NCI-H460 (cell line): ENCODE data around the gene FOXA3. TPM values are rescaled to one million over a fixed set of nuclear protein-coding genes. Genes with fewer than 3 reads are reported as not detected.

ENCODE experiments used
- DNase-seq: peaks from one replicate; pipeline ENCODE4 v3.0.0-alpha.2; 2016; ENCODE audit warnings: low read depth; ENCODE audit errors: extremely low read depth
- total RNA-seq: library from RNA; depleted of rRNA; stranded (reverse); fragments of >200 nt; shearing (Covaris generic); gene quantifications from 2 replicates; pipeline ENCODE4 v1.2.3, GENCODE V29; 2014; rRNA removed

The FOXA3 gene
- total RNA-seq, 1 experiment from 2014 or later = not detected

DNA sequence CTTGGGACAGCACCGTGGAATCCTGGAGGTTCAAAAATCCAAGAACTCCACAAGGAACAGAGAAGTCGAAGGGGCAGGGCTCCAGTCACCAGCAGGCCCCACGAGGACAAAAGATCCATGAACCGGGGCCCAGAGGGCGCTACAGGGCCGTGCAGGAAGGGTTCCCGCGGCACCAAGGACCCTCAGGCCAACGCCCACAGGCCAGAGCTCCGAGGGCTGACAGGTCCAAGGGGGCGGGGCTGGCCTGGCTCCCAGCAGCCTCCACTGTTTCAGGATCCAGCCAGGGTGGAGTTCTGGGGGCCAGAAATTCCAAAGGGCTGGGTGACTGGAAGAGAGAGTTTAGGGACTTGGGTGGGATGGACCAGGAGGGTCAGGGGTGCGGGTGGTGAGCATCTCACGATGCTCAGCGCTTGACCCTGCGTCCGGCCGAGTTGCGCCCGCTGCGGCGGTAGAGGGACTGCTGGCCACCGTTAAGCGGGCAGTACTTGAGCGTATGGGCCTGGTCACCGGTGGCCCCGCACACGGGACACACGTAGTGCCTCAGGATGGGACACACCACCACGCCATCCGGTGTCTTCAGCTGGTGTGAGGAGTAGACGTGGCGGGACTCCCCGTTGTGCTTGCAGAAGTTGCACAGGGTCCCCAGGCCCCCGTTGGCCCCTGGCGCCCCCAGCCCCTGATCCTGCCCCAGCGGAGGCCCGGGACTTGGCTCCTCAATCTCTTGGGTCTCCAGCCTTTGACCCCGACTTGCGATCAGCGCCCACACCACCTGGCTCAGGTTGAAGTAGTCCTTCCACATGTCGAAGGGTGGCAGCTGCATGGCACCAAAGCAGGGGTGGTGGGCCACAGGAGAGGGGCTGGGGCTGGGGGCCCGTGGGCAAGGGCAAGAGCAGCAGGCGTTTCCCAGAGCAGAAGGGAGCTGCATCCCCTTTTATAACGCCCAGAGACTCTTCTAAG, 50.0 kb downstream of the FOXA3 start, which contains the start of gene NANOS2:
Gene NANOS2 (minus strand): TSS at position 905 of the 957 bp plus-strand sequence. CDS start 85 bp downstream, at position 820.
- DNase-seq = no peak

DNA sequence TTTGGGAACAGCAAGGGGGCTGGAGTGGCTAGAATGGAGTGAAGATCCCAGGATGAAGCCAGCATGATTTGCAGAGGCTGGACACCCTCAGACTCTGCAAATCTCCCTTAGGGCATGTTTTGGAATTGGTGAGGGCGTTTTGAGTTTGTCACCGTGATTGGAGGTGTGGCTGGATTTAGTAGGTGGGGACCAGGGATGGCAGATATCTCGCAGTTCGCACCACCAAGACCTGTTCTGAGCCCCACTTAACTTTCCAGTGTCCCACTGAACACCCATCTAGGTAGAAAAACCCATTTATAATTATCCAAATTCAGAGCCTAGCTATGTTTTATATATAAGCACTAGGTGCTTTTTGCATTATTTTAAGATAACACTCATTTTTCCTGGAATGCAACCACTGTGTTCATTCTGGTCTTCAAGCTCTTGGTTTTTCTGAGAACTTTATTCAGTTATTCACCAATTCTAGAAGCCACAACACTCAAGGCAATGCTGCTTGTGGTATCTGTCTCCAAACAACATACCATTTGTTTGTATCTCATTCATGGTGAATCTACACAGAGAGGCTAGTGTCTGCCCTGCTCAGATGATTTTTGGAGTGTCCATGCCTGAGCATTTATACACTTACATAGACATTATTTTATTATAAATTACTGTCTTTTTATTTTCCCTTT, 53.4 kb downstream of the FOXA3 start:
- DNase-seq = no peak

- DNase-seq = no peak
Observed at GRCh38 chr19:45918721-45919120, 54.6 kb downstream of the FOXA3 start.

GRCh38 chr19:45919678-45920077, 55.6 kb downstream of the FOXA3 start:
- no peak for DNase-seq

GRCh38 chr19:45920458-45920857, 56.3 kb downstream of the FOXA3 start:
- DNase-seq = no peak

DNA sequence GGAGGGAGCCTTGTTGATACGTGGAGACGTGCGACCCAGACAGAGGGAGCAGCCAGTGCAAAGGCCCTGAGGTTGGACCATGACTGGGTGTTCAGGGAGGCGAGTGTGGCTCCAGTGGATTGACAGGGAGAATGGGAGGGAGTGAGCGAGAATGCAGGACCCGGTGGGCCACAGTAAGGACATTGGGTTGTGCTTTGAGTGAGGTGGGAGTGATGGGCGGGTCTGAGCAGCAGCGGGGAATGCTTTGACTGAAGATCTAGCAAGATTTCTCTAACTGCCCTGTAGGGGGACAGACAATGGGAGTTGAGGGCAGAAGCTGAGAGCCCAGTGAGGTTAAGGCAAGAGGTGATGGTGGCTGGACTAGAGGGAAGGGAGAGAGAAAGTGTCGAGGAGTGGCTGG, 58.2 kb downstream of the FOXA3 start:
- DNase-seq = no peak

Other genes starting within 250 kb of the FOXA3 start
- gene EML2, start 224.9 kb upstream of the FOXA3 start, total RNA-seq = 19.1 and 21.4 TPM in 2 replicates
- gene GIPR, start 196.1 kb upstream of the FOXA3 start, total RNA-seq = 0.69 and 1.1 TPM in 2 replicates
- gene SNRPD2, start 172.4 kb upstream of the FOXA3 start, total RNA-seq = 213 and 246 TPM in 2 replicates
- 6.3 and 6.6 TPM in 2 replicates for gene QPCTL, start 171.7 kb upstream of the FOXA3 start, total RNA-seq
- gene FBXO46, start 133.4 kb upstream of the FOXA3 start, total RNA-seq = 9.8 and 11.5 TPM in 2 replicates
- gene MEIOSIN, start 130.9 kb upstream of the FOXA3 start, total RNA-seq = not detected in 2 replicates
- gene SIX5, start 95.1 kb upstream of the FOXA3 start, total RNA-seq = 10.3 and 13.3 TPM in 2 replicates
- 10.1 and 10.6 TPM in 2 replicates for gene DMPK, start 81.8 kb upstream of the FOXA3 start, total RNA-seq
- gene DMWD, start 71.5 kb upstream of the FOXA3 start, total RNA-seq = 21.2 and 21.9 TPM in 2 replicates
- 0.05 TPM in 1 of 2 replicates, not detected in the other for gene RSPH6A, start 49.0 kb upstream of the FOXA3 start, total RNA-seq
- gene SYMPK, start 1.2 kb upstream of the FOXA3 start, total RNA-seq = 26.6 and 27.8 TPM in 2 replicates
- 19.2 and 19.7 TPM in 2 replicates for gene IRF2BP1, start 21.8 kb downstream of the FOXA3 start, total RNA-seq
- 1.2 and 2.7 TPM in 2 replicates for gene MYPOP, start 38.3 kb downstream of the FOXA3 start, total RNA-seq
- not detected in 2 replicates for gene NANOS2, start 50.5 kb downstream of the FOXA3 start, total RNA-seq
- 0.06 TPM in 1 of 2 replicates, not detected in the other for gene NOVA2, start 109.5 kb downstream of the FOXA3 start, total RNA-seq
- gene CCDC61, start 131.1 kb downstream of the FOXA3 start, total RNA-seq = 1.5 and 3.7 TPM in 2 replicates
- gene PGLYRP1, start 158.7 kb downstream of the FOXA3 start, total RNA-seq = not detected in 2 replicates
- gene IGFL4, start 176.7 kb downstream of the FOXA3 start, total RNA-seq = 0.25 TPM in 1 of 2 replicates, not detected in the other